Fibroblast of lung (primary cell): Measurements from ENCODE around the gene EGLN1. TPM values are rescaled to one million over a fixed set of nuclear protein-coding genes. Genes with fewer than 3 reads are reported as not detected.

Experiments used
- DNase-seq, 2 donors: peaks; one replicate each; pipeline versions ENCODE4 v3.0.0 to v3.0.0-alpha.2; 2010; ENCODE audit warnings: low read depth in 2 of 2
- H2AFZ ChIP-seq: 2 replicates; pipeline ENCODE4 v1.5.1; 2012; ENCODE audit warnings: low read length, control low read depth, inconsistent platforms
- H3K27ac ChIP-seq: 2 replicates; pipeline ENCODE4 v1.5.1; 2011; ENCODE audit warnings: low read length, control low read depth; ENCODE audit not compliant: insufficient read depth
- H3K27me3 ChIP-seq: 2 replicates; pipeline ENCODE4 v1.5.1; 2011; ENCODE audit warnings: mild to moderate bottlenecking, low read length; ENCODE audit not compliant: control insufficient read depth, insufficient read depth
- H3K36me3 ChIP-seq: 2 replicates; pipeline ENCODE4 v1.5.1; 2011; ENCODE audit warnings: low read length; ENCODE audit not compliant: control insufficient read depth, insufficient read depth
- H3K4me1 ChIP-seq: 2 replicates; pipeline ENCODE4 v1.5.1; 2011; ENCODE audit warnings: low read length; ENCODE audit not compliant: control insufficient read depth, insufficient read depth; ENCODE audit errors: extremely low read depth
- H3K4me2 ChIP-seq: 2 replicates; pipeline ENCODE4 v1.5.1; 2011; ENCODE audit warnings: low read length, control low read depth; ENCODE audit not compliant: insufficient read depth; ENCODE audit errors: extremely low read depth
- H3K4me3 ChIP-seq, 4 experiments: fragments of 200-600 bp in 1 of 4; sonication (generic) in 1 of 4; replicated peaks in 1 of 4; 2 replicates each; pipeline ENCODE4 v1.5.1; 2011 to 2016; ENCODE audit warnings: low read length in 4 of 4, low read depth in 3 of 4, mild to moderate bottlenecking in 3 of 4, control low read depth in 2 of 4, inconsistent platforms in 1 of 4, mixed read lengths in 1 of 4; ENCODE audit not compliant: insufficient read depth in 1 of 4; ENCODE audit errors: control extremely low read depth in 1 of 4
- H3K79me2 ChIP-seq: 2 replicates; pipeline ENCODE4 v1.5.1; 2012; ENCODE audit warnings: mild to moderate bottlenecking, low read length, inconsistent platforms; ENCODE audit not compliant: control insufficient read depth, insufficient read depth
- H3K9ac ChIP-seq: 2 replicates; pipeline ENCODE4 v1.5.1; 2011; ENCODE audit warnings: mild to moderate bottlenecking, low read length, control low read depth; ENCODE audit not compliant: insufficient read depth
- H3K9me3 ChIP-seq: 2 replicates; pipeline ENCODE4 v1.5.1; 2012; ENCODE audit warnings: low read depth, low read length; ENCODE audit not compliant: control insufficient read depth, insufficient read depth
- H4K20me1 ChIP-seq: 2 replicates; pipeline ENCODE4 v1.5.1; 2011; ENCODE audit warnings: low read length; ENCODE audit not compliant: control insufficient read depth, insufficient read depth; ENCODE audit errors: extremely low read depth
- CTCF ChIP-seq, 2 donors: IDR thresholded peaks in 1 of 2; conservative IDR thresholded peaks in 1 of 2; 1 replicate in 1 of 2; 2 replicates in 1 of 2; pipeline ENCODE4 v1.5.1; 2011 to 2012; ENCODE audit warnings: low read length in 2 of 2, control low read depth in 1 of 2, inconsistent platforms in 1 of 2, low read depth in 1 of 2, mild to moderate bottlenecking in 1 of 2
- EZH2 ChIP-seq: IDR thresholded peaks from 2 replicates; pipeline ENCODE4 v1.5.1; 2012; ENCODE audit warnings: low read length, control low read depth, mild to moderate bottlenecking; ENCODE audit errors: missing control alignments
- polyA plus RNA-seq, 2 donors: library from polyadenylated mRNA; depleted of rRNA in 1 of 2; stranded (reverse) in 1 of 2; unstranded in 1 of 2; fragments of >200 nt; gene quantifications; 2 replicates each; pipeline ENCODE4 v1.2.1, GENCODE V29; 2011 to 2012; ENCODE audit warnings: missing spikeins in 1 of 2
- total RNA-seq: library from RNA; depleted of rRNA; stranded (reverse); fragments of >200 nt; gene quantifications from 2 replicates; pipeline ENCODE4 v1.2.1, GENCODE V29; 2014

The EGLN1 gene
- total and polyA plus RNA-seq, 2 donors (not counting 1 experiment from before 2014, with no cell fraction given) = 49.3 to 50.9 TPM

GRCh38 chr1:231376875-231377549 is 45.1 kb downstream of the EGLN1 start:
- Histone ChIP-seq H3K27ac (no peak overlapping the region), H2AFZ (no peak overlapping the region), H4K20me1 (no peaks in the 10 kb centered on the region), H3K4me3 (no peak overlapping the region), H3K79me2 (peaks cover 22% of the 10 kb centered on the region), H3K9ac (no peak overlapping the region), H3K4me1 (no peaks in the 10 kb centered on the region), H3K36me3 (no peaks in the 10 kb centered on the region), H3K4me2 (no peak overlapping the region), H3K27me3 (no peaks in the 10 kb centered on the region), H3K9me3 (no peaks in the 10 kb centered on the region)
- no peak for TF ChIP-seq CTCF (conservative IDR thresholded peaks at IDR 0.05 in 1 of 2, IDR thresholded peaks at IDR 0.05 in 1 of 2; ENCODE audit: low read depth in 1 of 2, low read length in 2 of 2)
- no peak for TF ChIP-seq EZH2
- DNase-seq = no peak

- H3K9ac ChIP-seq = no peak overlapping the region
- no peak for DNase-seq
- no peak overlapping the region for H3K27ac ChIP-seq
- H3K4me2 ChIP-seq = no peak overlapping the region
- no peak overlapping the region for H3K4me3 ChIP-seq
- H3K36me3 ChIP-seq = no peaks in the 10 kb centered on the region
- peaks cover 18% of the 10 kb centered on the region for H3K79me2 ChIP-seq
- TF ChIP-seq CTCF (conservative IDR thresholded peaks at IDR 0.05 in 1 of 2, IDR thresholded peaks at IDR 0.05 in 1 of 2; ENCODE audit: low read depth in 1 of 2, low read length in 2 of 2) (no peak), EZH2 (no peak)
- H2AFZ ChIP-seq = no peak overlapping the region
- H3K4me1 ChIP-seq = no peaks in the 10 kb centered on the region
- no peaks in the 10 kb centered on the region for H4K20me1 ChIP-seq
- no peaks in the 10 kb centered on the region for H3K27me3 ChIP-seq
- H3K9me3 ChIP-seq = no peaks in the 10 kb centered on the region
Observed at GRCh38 chr1:231376101-231376500, 46.0 kb downstream of the EGLN1 start.

- H2AFZ ChIP-seq = no peak overlapping the region
- H3K9me3 ChIP-seq = no peaks in the 10 kb centered on the region
- H3K4me3 ChIP-seq = no peak overlapping the region
- H3K4me2 ChIP-seq = no peak overlapping the region
- no peaks in the 10 kb centered on the region for H3K4me1 ChIP-seq
- no peaks in the 10 kb centered on the region for H3K36me3 ChIP-seq
- DNase-seq = no peak
- no peak overlapping the region for H3K9ac ChIP-seq
- no peak overlapping the region for H3K27ac ChIP-seq
- no peak for TF ChIP-seq EZH2
- no peak for TF ChIP-seq CTCF (conservative IDR thresholded peaks at IDR 0.05 in 1 of 2, IDR thresholded peaks at IDR 0.05 in 1 of 2; ENCODE audit: low read depth in 1 of 2, low read length in 2 of 2)
- no peaks in the 10 kb centered on the region for H3K27me3 ChIP-seq
- peaks cover 11% of the 10 kb centered on the region for H3K79me2 ChIP-seq
- H4K20me1 ChIP-seq = no peaks in the 10 kb centered on the region
Observed at GRCh38 chr1:231374394-231374793, 47.7 kb downstream of the EGLN1 start.
